ELF-1 (cell line): ENCODE results near the gene SFT2D1.
"Not testable (repeated sequence)": the region's sequence is repeated elsewhere in the genome, so short reads cannot be mapped to it uniquely, and the experiment has no call there.

Source experiments
- DNase-seq: peaks from one replicate; pipeline ENCODE4 v3.0.0-alpha.2; 2016; ENCODE audit warnings: low read depth, low spot score

Gene SFT2D1

GRCh38 chr6:166364456-166364855 lies 22.1 kb upstream of the SFT2D1 start:
- no peak for DNase-seq

- not testable (repeated sequence) for DNase-seq
These were observed 20.1 kb upstream of the SFT2D1 start for GRCh38 chr6:166362427-166362826.

- no peak for DNase-seq
These were observed 18.7 kb upstream of the SFT2D1 start for GRCh38 chr6:166361077-166361429.

- peak; percentile 46 for DNase-seq
These were observed 18.1 kb upstream of the SFT2D1 start for GRCh38 chr6:166360243-166361076.

- DNase-seq, result no peak
These were observed 13.2 kb upstream of the SFT2D1 start for GRCh38 chr6:166355552-166355951.

GRCh38 chr6:166354965-166355364 lies 12.6 kb upstream of the SFT2D1 start:
- no peak for DNase-seq

GRCh38 chr6:166354143-166354542 lies 11.8 kb upstream of the SFT2D1 start:
- no peak for DNase-seq

- no peak for DNase-seq
These were observed 11.2 kb upstream of the SFT2D1 start for GRCh38 chr6:166353507-166353906.

- DNase-seq, result no peak
These were observed 10.6 kb upstream of the SFT2D1 start for GRCh38 chr6:166352923-166353322.

- no peak for DNase-seq
These were observed 9.5 kb upstream of the SFT2D1 start for GRCh38 chr6:166351715-166352285.

GRCh38 chr6:166348305-166348949 lies 6.1 kb upstream of the SFT2D1 start:
- no peak for DNase-seq

- DNase-seq, result no peak
These were observed 4.6 kb upstream of the SFT2D1 start for GRCh38 chr6:166346965-166347364.

GRCh38 chr6:166346449-166346848 lies 4.1 kb upstream of the SFT2D1 start:
- DNase-seq, result no peak

- not testable (repeated sequence) for DNase-seq
These were observed 3.3 kb upstream of the SFT2D1 start for GRCh38 chr6:166345672-166346071.

- DNase-seq, result not testable (repeated sequence)
These were observed 2.6 kb upstream of the SFT2D1 start for GRCh38 chr6:166344921-166345320.

- peak; percentile 85 for DNase-seq
These were observed 1.9 kb upstream of the SFT2D1 start for GRCh38 chr6:166344240-166344639.

GRCh38 chr6:166343150-166343487 lies 774 bp upstream of the SFT2D1 start:
- no peak for DNase-seq

GRCh38 chr6:166341977-166342348 lies 382 bp downstream of the SFT2D1 start:
- no peak for DNase-seq

GRCh38 chr6:166341464-166341863 lies 881 bp downstream of the SFT2D1 start:
- no peak for DNase-seq

GRCh38 chr6:166338854-166339253 lies 3.5 kb downstream of the SFT2D1 start:
- DNase-seq, result no peak

- DNase-seq, result no peak
These were observed 5.5 kb downstream of the SFT2D1 start for GRCh38 chr6:166336847-166337246.

GRCh38 chr6:166335378-166336302 lies 6.7 kb downstream of the SFT2D1 start:
- DNase-seq, result no peak
